Heart right ventricle (tissue), 16 donors: Measurements from ENCODE around the gene ABCC4. TPM values are rescaled to one million over a fixed set of nuclear protein-coding genes. Genes with fewer than 3 reads are reported as not detected.

Experiments used
- ATAC-seq, 8 donors: fragments of 200-7000 bp; cut with Tn5 transposase; one replicate each; pipeline ENCODE4 v1.9.1; 2020; ENCODE audit warnings: mild to moderate bottlenecking in 8 of 8, moderate library complexity in 8 of 8, moderate number of reproducible peaks in 1 of 8
- DNase-seq, 2 donors: peaks; one replicate each; pipeline ENCODE4 v3.0.0-alpha.2; 2020
- H3K27ac ChIP-seq, 10 donors: fragments of 200-600 bp; sonication (generic) in 2 of 10; one replicate each; pipeline versions ENCODE4 v1.5.0 to v1.8.0; 2020 to 2022; ENCODE audit warnings: mild to moderate bottlenecking in 3 of 10
- H3K27me3 ChIP-seq, 7 donors: fragments of 200-600 bp; one replicate each; pipeline ENCODE4 v1.8.0; 2021 to 2022; ENCODE audit warnings: mild to moderate bottlenecking in 2 of 7
- H3K36me3 ChIP-seq, 9 donors: fragments of 200-600 bp; sonication (generic) in 1 of 9; one replicate each; pipeline versions ENCODE4 v1.5.0 to v1.8.0; 2020 to 2022; ENCODE audit warnings: mild to moderate bottlenecking in 2 of 9
- H3K4me1 ChIP-seq, 9 donors: fragments of 200-600 bp; sonication (generic) in 1 of 9; one replicate each; pipeline versions ENCODE4 v1.5.0 to v1.8.0; 2020 to 2022; ENCODE audit warnings: mild to moderate bottlenecking in 4 of 9
- H3K4me3 ChIP-seq, 10 donors: fragments of 200-600 bp; sonication (generic) in 2 of 10; one replicate each; pipeline versions ENCODE4 v1.5.0 to v1.8.0; 2020 to 2022; ENCODE audit warnings: mild to moderate bottlenecking in 7 of 10, moderate library complexity in 2 of 10
- H3K9me3 ChIP-seq, 11 donors: fragments of 200-600 bp in 10 of 11; sonication (generic) in 2 of 11; one replicate each; pipeline versions ENCODE4 v1.5.0 to v1.8.0; 2013 to 2022; ENCODE audit warnings: mild to moderate bottlenecking in 2 of 11, control low read depth in 1 of 11, moderate library complexity in 1 of 11
- CTCF ChIP-seq, 9 donors: fragments of 200-600 bp; sonication (generic) in 2 of 9; IDR thresholded peaks; one replicate each; pipeline versions ENCODE4 v1.5.0 to v1.8.0; 2021 to 2022; ENCODE audit warnings: antibody characterized with exemption in 9 of 9, mild to moderate bottlenecking in 5 of 9, moderate library complexity in 1 of 9
- WGBS, 2 donors: extraction: QIAGEN DNeasy Blood & Tissue Kit; methylation state at CpG; one replicate each; pipeline ENCODE4 v1.1.7; 2013; ENCODE audit warnings: inconsistent platforms in 1 of 2; 5-methylcytosine and 5-hydroxymethylcytosine counted together
- intact Hi-C, 10 donors: fragments of 100-400 bp; cut with DNase I; formaldehyde crosslinking; loops; one replicate each; pipeline versions ENCODE4 v1.11.1 to v1.14.2; 2022
- polyA plus RNA-seq, 2 donors: library from polyadenylated mRNA; stranded (reverse); fragments of 200-250 nt; gene quantifications; one replicate each; pipeline ENCODE4 v1.2.3, GENCODE V29; 2013
- total RNA-seq, 10 donors: library from RNA; stranded (reverse); fragmentation: NEBNext Ultra II Directional in 3 of 10; extraction: Animal tissue kit (Norgen Biotek cat#: 25700) in 3 of 10; gene quantifications; one replicate each; pipeline versions ENCODE4 v1.2.1 to v1.2.4, GENCODE V29; 2021 to 2023
- donor health status: Arrhythmogenic right ventricular cardiomyopathy.
- donor health status: ischemic (EF 13 %, LVEDD 7.1; RV severe dilation, severe dysfunction).
- donor health status: healthy with polysubstance abuse.
- donor health status: DM: no; HTN: yes; CAD: no.
- donor health status: DM: no; HTN: no; CAD: no.
- donor health status: ischemic (EF 25% LVEDD 6.9; RV normal size, moderate dysfunction).
- donor health status: ischemic (EF 25% LVEDD 5.7; RV mildly dilated, moderate dysfunction).
- donor health status: healthy.
- donor health status: DM: yes; HTN: yes; CAD: no.
- donor health status: Ischemic cardiomyopathy.
- donor health status: ischemic (EF 35%, LVEDD 5.7; RV mildly dilated, moderate dysfunction).
- donor health status: nonischemic (EF 11% LVEDD 7.7; RV severe dilation, severe dysfunction).
- donor health status: DM: yes; HTN: yes; CAD: no.
- donor health status: PGD.
- donor health status: ischemic (EF 29% LVEDD 5.4; RV normal size, mild dysfunction).
- donor health status: nonischemic (EF 23%, LVEDD 6.1; RV moderate dilation, normal function).

The ABCC4 gene
- total and polyA plus RNA-seq, 12 donors = 1.1 to 6.7 (median 3.9) TPM

- Histone ChIP-seq H3K27ac (no peak overlapping the region), H3K36me3 (no peaks in the 10 kb centered on the region), H3K4me1 (no peaks in the 10 kb centered on the region), H3K9me3 (no peaks in the 10 kb centered on the region), H3K27me3 (no peaks in the 10 kb centered on the region), H3K4me3 (no peak overlapping the region)
- no peak for DNase-seq
- ATAC-seq = no peak
- WGBS, 2 donors = 71 to 82% methylated on average over 1 of the region's 1 CpG
- intact Hi-C loops = no loop called here
- no peak for TF ChIP-seq CTCF (IDR thresholded peaks at IDR 0.05)
Observed at GRCh38 chr13:95220611-95221010, 80.6 kb downstream of the ABCC4 start.

- no peaks in the 10 kb centered on the region for H3K9me3 ChIP-seq
- no peaks in the 10 kb centered on the region for H3K36me3 ChIP-seq
- no peak for TF ChIP-seq CTCF (IDR thresholded peaks at IDR 0.05)
- 70 to 75% methylated on average over 6 of the region's 6 CpGs for WGBS, 2 donors
- H3K4me1 ChIP-seq = peaks cover 0 to 5% (median 0%) of the 10 kb centered on the region in 9 donors
- no peak for ATAC-seq
- no peak for DNase-seq
- H3K4me3 ChIP-seq = no peak overlapping the region
- H3K27ac ChIP-seq = no peak overlapping the region
- no peaks in the 10 kb centered on the region for H3K27me3 ChIP-seq
- intact Hi-C loops = no loop called here
Observed at GRCh38 chr13:95217920-95218830, 83.1 kb downstream of the ABCC4 start.

- H3K9me3 ChIP-seq = no peaks in the 10 kb centered on the region
- H3K27ac ChIP-seq = no peak overlapping the region
- 87 to 91% methylated on average over 3 of the region's 3 CpGs for WGBS, 2 donors
- ATAC-seq = no peak
- no peak for TF ChIP-seq CTCF (IDR thresholded peaks at IDR 0.05)
- peaks cover 0 to 7% (median 0%) of the 10 kb centered on the region in 9 donors for H3K4me1 ChIP-seq
- H3K36me3 ChIP-seq = no peaks in the 10 kb centered on the region
- H3K4me3 ChIP-seq = no peak overlapping the region
- H3K27me3 ChIP-seq = no peaks in the 10 kb centered on the region
- intact Hi-C loops = no loop called here
- DNase-seq = no peak
Observed at GRCh38 chr13:95216182-95216581, 85.1 kb downstream of the ABCC4 start.

GRCh38 chr13:95212983-95213850, 88.0 kb downstream of the ABCC4 start:
- ATAC-seq = peak in 1 of 8 donors; percentile 18
- H3K36me3 ChIP-seq = peaks cover 0 to 12% (median 0%) of the 10 kb centered on the region in 9 donors
- no peaks in the 10 kb centered on the region for H3K27me3 ChIP-seq
- DNase-seq = no peak
- H3K9me3 ChIP-seq = no peaks in the 10 kb centered on the region
- TF ChIP-seq CTCF (IDR thresholded peaks at IDR 0.05) = no peak
- intact Hi-C loops = no loop called here
- peak overlapping the region in 1 of 10 donors; percentile 6 for H3K27ac ChIP-seq
- 62 to 68% methylated on average over 11 of the region's 11 CpGs for WGBS, 2 donors
- peaks cover 0 to 7% (median 0%) of the 10 kb centered on the region in 9 donors for H3K4me1 ChIP-seq
- H3K4me3 ChIP-seq = no peak overlapping the region
